Neutrophil (primary cell): ENCODE results near the gene SCRT2.
"Not testable (repeated sequence)": the region's sequence is repeated elsewhere in the genome, so short reads cannot be mapped to it uniquely, and the experiment has no call there.

Source experiments
- H3K27ac ChIP-seq: fragments of 200-600 bp; sonication (generic); 2 replicates; pipeline ENCODE4 v1.5.1; 2016; ENCODE audit warnings: mild to moderate bottlenecking, moderate library complexity
- H3K27me3 ChIP-seq: fragments of 200-600 bp; sonication (generic); 2 replicates; pipeline ENCODE4 v1.6.0; 2016; ENCODE audit warnings: mild to moderate bottlenecking
- H3K36me3 ChIP-seq: fragments of 200-600 bp; sonication (generic); 2 replicates; pipeline ENCODE4 v1.5.1; 2017
- H3K4me1 ChIP-seq, 2 experiments: fragments of 200-600 bp in 1 of 2; sonication (generic) in 1 of 2; 1 replicate in 1 of 2; 2 replicates in 1 of 2; pipeline versions ENCODE4 v1.5.1 to v1.6.1; 2013 to 2016; ENCODE audit warnings: low read depth in 1 of 2, low read length in 1 of 2, mild to moderate bottlenecking in 1 of 2, moderate library complexity in 1 of 2; ENCODE audit not compliant: control insufficient read depth in 1 of 2, insufficient read depth in 1 of 2
- H3K4me3 ChIP-seq, 2 experiments: fragments of 200-600 bp in 1 of 2; sonication (generic) in 1 of 2; 1 replicate in 1 of 2; 2 replicates in 1 of 2; pipeline ENCODE4 v1.5.1; 2013 to 2016; ENCODE audit warnings: low read depth in 1 of 2, low read length in 1 of 2, mild to moderate bottlenecking in 1 of 2, moderate library complexity in 1 of 2
- H3K9me3 ChIP-seq: fragments of 200-600 bp; sonication (generic); 2 replicates; pipeline ENCODE4 v1.5.1; 2016
- CTCF ChIP-seq: fragments of 200-600 bp; sonication (generic); IDR thresholded peaks from 2 replicates; pipeline ENCODE4 v1.5.1; 2016; ENCODE audit warnings: antibody characterized with exemption

The SCRT2 gene

GRCh38 chr20:675453-676314 lies at the start of gene SCRT2:
SCRT2 (minus strand) TSS chr20:675802; CDS start chr20:675601, 201 bp downstream.
- peaks cover 92% of the 10 kb centered on the region for H3K27me3 ChIP-seq
- peaks cover 0 to 10% of the 10 kb centered on the region in 2 experiments for H3K4me1 ChIP-seq
- no peaks in the 10 kb centered on the region for H3K36me3 ChIP-seq
- H3K4me3 ChIP-seq = no peak within 1 kb of the TSS
- H3K9me3 ChIP-seq = no peaks in the 10 kb centered on the region
- TF ChIP-seq CTCF = no peak
- no peak within 1 kb of the TSS for H3K27ac ChIP-seq

- H3K4me3 ChIP-seq, H3K4me1 ChIP-seq, H3K36me3 ChIP-seq, H3K9me3 ChIP-seq, H3K27ac ChIP-seq: not testable (repeated sequence)
- H3K27me3 ChIP-seq = peaks cover 66% of the 10 kb centered on the region
Observed at GRCh38 chr20:724797-725196, 49.2 kb upstream of the SCRT2 start.

GRCh38 chr20:723756-724155 lies 48.2 kb upstream of the SCRT2 start:
- Histone ChIP-seq H3K4me3 (no peak overlapping the region), H3K36me3 (no peaks in the 10 kb centered on the region), H3K27ac (no peak overlapping the region), H3K27me3 (peaks cover 56% of the 10 kb centered on the region), H3K9me3 (no peaks in the 10 kb centered on the region), H3K4me1 (peaks cover 0 to 4% of the 10 kb centered on the region in 2 experiments)
- no peak for TF ChIP-seq CTCF

- Histone ChIP-seq H3K4me3 (no peak overlapping the region), H3K27me3 (peaks cover 49% of the 10 kb centered on the region), H3K27ac (no peak overlapping the region), H3K4me1 (peaks cover 0 to 3% of the 10 kb centered on the region in 2 experiments), H3K36me3 (no peaks in the 10 kb centered on the region), H3K9me3 (no peaks in the 10 kb centered on the region)
- no peak for TF ChIP-seq CTCF
Observed at GRCh38 chr20:722822-723644, 47.4 kb upstream of the SCRT2 start.

- no peak for TF ChIP-seq CTCF
- no peaks in the 10 kb centered on the region for H3K4me1 ChIP-seq
- H3K27ac ChIP-seq = no peak overlapping the region
- H3K9me3 ChIP-seq = no peaks in the 10 kb centered on the region
- peaks cover 37% of the 10 kb centered on the region for H3K27me3 ChIP-seq
- no peak overlapping the region for H3K4me3 ChIP-seq
- H3K36me3 ChIP-seq = no peaks in the 10 kb centered on the region
Observed at GRCh38 chr20:721876-722275, 46.3 kb upstream of the SCRT2 start.

GRCh38 chr20:719816-720215 lies 44.2 kb upstream of the SCRT2 start:
- Histone ChIP-seq H3K9me3 (no peaks in the 10 kb centered on the region), H3K27ac (no peak overlapping the region), H3K27me3 (peaks cover 26% of the 10 kb centered on the region), H3K4me3 (no peak overlapping the region), H3K4me1 (no peaks in the 10 kb centered on the region), H3K36me3 (no peaks in the 10 kb centered on the region)
- TF ChIP-seq CTCF = no peak
